ENCODE measurements around the gene EXOC6B. TPM values are rescaled to one million over a fixed set of nuclear protein-coding genes. Genes with fewer than 3 reads are reported as not detected.

Gene EXOC6B
- total and polyA plus RNA-seq, 5 donors = 17.5 to 127 (median 117) TPM

DNA sequence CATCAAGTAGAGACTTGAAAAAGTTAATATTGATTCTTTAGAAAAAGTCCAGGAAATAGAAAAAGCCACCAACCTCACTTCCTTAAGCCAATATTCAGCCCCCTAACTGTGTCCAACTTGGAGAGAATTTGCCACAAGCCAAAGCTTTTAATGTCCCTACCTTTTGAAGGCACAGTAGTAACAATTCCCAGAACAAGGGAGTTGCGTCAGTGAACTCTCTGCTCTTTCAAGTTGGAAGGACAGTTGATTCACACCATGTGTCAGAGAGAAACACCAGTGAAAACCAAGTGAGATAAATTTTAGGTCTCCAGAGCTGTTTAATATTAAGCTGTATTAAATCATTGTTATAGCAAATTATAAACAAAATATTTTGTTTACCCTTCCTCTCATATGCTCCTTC, 66.1 kb downstream of the EXOC6B start:
- H3K4me1 ChIP-seq (ENCODE audit: control insufficient read depth, insufficient read depth, low read length) = peaks cover 5% of the 10 kb centered on the region
- DNase-seq (no peak), ATAC-seq (peak in 1 of 2 donors; percentile 42)
- H3K27ac ChIP-seq (ENCODE audit: low read length) = no peak overlapping the region
- H3K9me3 ChIP-seq (ENCODE audit: control insufficient read depth, low read length) = no peaks in the 10 kb centered on the region
- intact Hi-C loops (cut with DNase I) = no loop called here
- H3K27me3 ChIP-seq (ENCODE audit: control insufficient read depth, insufficient read depth) = no peaks in the 10 kb centered on the region
- no peak overlapping the region for H3K4me3 ChIP-seq (ENCODE audit: low read length)
- WGBS = 65% methylated on average over 1 of the region's 1 CpG

DNA sequence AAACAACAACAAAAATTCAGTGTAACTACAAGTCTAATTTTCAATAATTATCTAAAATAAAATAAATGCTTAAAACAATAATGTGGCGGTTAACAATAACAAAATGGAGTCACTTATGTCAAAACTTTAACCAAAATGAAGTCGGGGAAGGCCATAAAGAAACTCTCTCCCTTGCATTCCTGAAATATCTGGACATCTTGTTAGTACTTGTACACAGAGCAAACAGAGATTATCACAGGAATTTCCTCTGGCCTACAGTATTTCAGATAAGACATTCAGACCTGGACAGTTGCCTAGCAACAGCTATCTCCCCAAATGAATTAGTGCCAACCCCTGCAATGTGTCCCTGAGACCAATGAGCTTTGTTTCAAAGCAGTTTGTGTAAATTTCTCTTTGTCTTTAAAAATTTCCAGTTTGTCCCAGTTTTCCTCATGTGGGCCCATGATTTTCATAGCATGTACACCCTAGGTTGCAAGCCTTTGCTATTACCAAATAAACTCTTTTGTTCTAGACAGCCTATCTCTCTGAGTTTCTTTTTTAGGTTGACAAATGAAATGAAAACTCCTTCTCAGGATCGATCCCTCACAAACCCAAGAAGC, 68.6 kb downstream of the EXOC6B start:
- Histone ChIP-seq H3K27me3 (ENCODE audit: control insufficient read depth, insufficient read depth) (no peaks in the 10 kb centered on the region), H3K9me3 (ENCODE audit: control insufficient read depth, low read length) (no peaks in the 10 kb centered on the region), H3K4me1 (ENCODE audit: control insufficient read depth, insufficient read depth, low read length) (peaks cover 5% of the 10 kb centered on the region), H3K4me3 (ENCODE audit: low read length) (no peak overlapping the region), H3K27ac (ENCODE audit: low read length) (no peak overlapping the region)
- no peak for DNase-seq
- 46% methylated on average over 3 of the region's 3 CpGs for WGBS
- peak; percentile 83 to 85 for ATAC-seq
- intact Hi-C loops (cut with DNase I) = no loop called here

DNA sequence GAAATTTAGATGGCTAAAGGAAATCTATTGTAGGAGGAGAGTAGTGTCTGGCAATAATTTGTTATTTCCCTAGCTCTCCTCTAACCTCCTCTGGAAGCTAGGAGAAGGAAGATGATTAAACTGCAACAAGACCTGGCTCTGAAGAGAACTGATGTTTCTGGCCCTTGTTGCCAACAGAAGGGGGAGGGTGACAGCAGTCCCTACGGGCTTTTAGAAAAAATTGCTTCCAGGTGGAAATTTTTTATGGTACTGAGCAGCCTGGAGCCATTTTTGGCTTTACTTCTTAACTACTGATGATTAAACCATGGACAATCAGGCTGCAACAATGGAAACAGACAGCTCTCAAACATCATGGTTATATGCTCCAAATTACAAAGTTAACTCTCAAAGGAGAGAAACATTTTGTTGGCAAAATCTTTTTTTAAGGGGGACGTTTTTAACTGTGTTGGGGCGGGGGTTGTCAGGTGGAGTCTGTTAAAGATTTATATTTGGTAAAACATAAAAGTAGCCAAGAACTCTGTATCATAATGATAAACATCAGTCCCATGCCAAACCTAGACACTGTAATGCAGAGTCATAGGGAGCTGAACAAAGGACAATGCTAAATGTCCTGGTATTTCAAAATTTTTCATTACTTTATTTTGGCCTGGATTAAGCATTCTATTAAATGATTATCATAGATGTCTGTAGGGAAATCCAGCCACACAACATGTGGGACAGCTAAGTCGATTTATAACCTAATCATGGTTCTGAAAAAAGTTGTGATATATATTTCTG, 70.0 kb downstream of the EXOC6B start:
- no peak overlapping the region for H3K27ac ChIP-seq (ENCODE audit: low read length)
- no peaks in the 10 kb centered on the region for H3K9me3 ChIP-seq (ENCODE audit: control insufficient read depth, low read length)
- peaks cover 5% of the 10 kb centered on the region for H3K4me1 ChIP-seq (ENCODE audit: control insufficient read depth, insufficient read depth, low read length)
- H3K27me3 ChIP-seq (ENCODE audit: control insufficient read depth, insufficient read depth) = no peaks in the 10 kb centered on the region
- WGBS = 48% methylated on average over 4 of the region's 4 CpGs
- DNase-seq (no peak), ATAC-seq (peak in 1 of 2 donors; percentile 32)
- no peak overlapping the region for H3K4me3 ChIP-seq (ENCODE audit: low read length)
- intact Hi-C loops (cut with DNase I) = no loop called here

DNA sequence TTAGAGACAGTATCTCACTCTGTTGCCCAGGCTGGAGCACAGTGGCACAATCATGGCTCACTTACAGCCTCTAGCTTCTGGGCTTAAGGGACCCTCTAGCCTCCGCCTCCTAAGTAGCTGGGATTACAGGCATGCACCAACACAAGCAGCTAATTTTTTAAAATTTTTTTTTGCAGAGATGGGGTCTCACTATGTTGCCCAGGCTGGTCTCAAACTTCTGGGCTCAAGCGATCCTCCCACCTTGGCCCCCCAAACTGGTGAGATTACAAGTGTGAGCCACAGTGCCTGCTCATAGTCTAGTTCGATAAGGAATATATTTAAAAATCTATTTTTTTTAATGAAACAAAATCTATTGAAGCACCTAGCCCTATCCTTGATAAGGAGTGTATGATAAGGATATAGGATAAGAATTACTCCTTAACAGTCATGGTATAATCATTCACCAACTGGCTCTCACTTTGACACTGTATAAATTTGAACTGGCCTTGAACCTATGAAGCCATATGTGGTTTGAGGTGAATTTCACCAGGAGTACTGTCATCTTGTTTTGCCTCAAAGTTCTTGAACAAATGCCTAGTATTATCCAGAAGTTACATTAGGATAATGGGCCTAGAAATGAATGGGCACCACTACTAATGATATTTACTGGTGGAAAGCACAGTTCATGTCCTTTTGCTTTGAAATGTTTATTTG, 71.1 kb downstream of the EXOC6B start:
- no peaks in the 10 kb centered on the region for H3K9me3 ChIP-seq (ENCODE audit: control insufficient read depth, low read length)
- DNase-seq = no peak
- H3K4me3 ChIP-seq (ENCODE audit: low read length) = no peak overlapping the region
- no peak overlapping the region for H3K27ac ChIP-seq (ENCODE audit: low read length)
- no peak for ATAC-seq
- WGBS = 97% methylated on average over 3 of the region's 3 CpGs
- peaks cover 5% of the 10 kb centered on the region for H3K4me1 ChIP-seq (ENCODE audit: control insufficient read depth, insufficient read depth, low read length)
- H3K27me3 ChIP-seq (ENCODE audit: control insufficient read depth, insufficient read depth) = no peaks in the 10 kb centered on the region
- intact Hi-C loops (cut with DNase I) = no loop called here

DNA sequence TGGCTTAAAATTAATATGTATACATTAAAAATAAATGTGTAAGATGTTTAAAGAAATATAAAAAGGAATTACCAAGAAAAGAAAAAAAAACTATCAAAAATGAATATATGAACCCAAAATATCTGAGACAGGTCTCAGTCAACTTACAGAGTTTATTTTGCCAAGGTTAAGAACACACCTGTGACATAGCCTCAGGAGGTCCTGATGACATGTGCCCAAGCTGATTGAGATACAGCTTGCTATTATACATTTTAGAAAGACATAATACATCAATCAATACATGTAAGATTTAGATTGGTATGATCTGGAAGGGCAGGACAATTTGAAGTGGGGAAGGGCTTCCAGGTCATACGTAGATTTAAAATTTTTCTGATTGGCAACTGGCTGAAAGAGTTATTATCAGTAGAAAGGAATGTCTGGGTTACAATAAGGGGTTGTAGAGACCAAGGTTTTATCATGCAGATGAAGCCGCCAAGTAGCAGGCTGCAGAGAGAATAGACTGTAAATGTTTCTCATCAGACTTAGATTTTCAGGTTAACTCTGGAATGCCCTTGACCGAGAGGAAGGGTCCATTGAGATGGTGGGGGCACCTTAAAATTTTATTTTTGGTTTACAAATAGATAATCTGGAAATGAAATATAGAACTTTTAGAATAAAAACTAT, 74.7 kb downstream of the EXOC6B start:
- intact Hi-C loops (cut with DNase I) = no loop called here
- H3K9me3 ChIP-seq (ENCODE audit: control insufficient read depth, low read length) = no peaks in the 10 kb centered on the region
- 85% methylated on average over 3 of the region's 3 CpGs for WGBS
- ATAC-seq = no peak
- no peak for DNase-seq
- H3K27me3 ChIP-seq (ENCODE audit: control insufficient read depth, insufficient read depth) = no peaks in the 10 kb centered on the region
- H3K27ac ChIP-seq (ENCODE audit: low read length) = no peak overlapping the region
- peaks cover 2% of the 10 kb centered on the region for H3K4me1 ChIP-seq (ENCODE audit: control insufficient read depth, insufficient read depth, low read length)
- no peak overlapping the region for H3K4me3 ChIP-seq (ENCODE audit: low read length)

DNA sequence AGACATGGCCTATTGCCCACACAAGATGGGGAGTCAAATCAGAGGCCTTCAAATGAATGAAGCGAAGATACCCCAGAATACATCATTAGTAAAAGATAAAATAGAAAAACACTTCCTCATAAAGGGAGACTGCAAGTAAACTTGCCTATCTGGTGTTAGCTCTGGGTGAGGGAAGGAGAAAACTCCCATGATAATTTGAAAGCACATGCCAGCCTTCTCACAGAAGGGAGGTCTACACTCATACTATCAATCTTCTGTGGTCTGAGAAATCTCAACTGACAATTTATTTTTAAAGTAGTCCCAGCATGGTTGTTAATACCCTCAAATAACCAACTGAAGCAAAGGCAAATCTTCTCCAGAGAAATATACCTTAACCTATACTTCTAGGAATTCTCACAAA, 75.4 kb downstream of the EXOC6B start:
- no peak for ATAC-seq
- H3K27me3 ChIP-seq (ENCODE audit: control insufficient read depth, insufficient read depth) = no peaks in the 10 kb centered on the region
- WGBS = 87% methylated on average over 1 of the region's 1 CpG
- no peaks in the 10 kb centered on the region for H3K9me3 ChIP-seq (ENCODE audit: control insufficient read depth, low read length)
- no peak for DNase-seq
- H3K4me3 ChIP-seq (ENCODE audit: low read length) = no peak overlapping the region
- no peak overlapping the region for H3K27ac ChIP-seq (ENCODE audit: low read length)
- intact Hi-C loops (cut with DNase I) = no loop called here
- H3K4me1 ChIP-seq (ENCODE audit: control insufficient read depth, insufficient read depth, low read length) = peaks cover 2% of the 10 kb centered on the region

DNA sequence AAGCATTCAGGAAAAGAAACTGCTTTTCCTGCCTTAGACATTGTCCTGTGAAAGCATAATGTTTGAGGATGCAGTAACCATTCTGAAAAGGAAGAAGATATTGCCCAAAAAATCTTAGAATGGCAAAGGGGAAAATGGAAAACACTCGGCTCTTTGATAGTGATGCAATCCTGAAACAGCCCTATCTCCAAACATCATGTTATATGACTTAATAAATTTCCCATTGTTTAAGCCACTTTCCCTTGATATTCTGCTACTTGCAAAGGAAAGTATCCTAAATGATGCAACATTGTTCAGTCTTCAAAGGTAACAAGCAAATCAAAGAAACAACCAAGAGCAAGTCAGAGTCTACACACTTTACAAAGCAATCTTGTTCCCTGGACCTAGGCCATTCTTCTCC, 78.5 kb downstream of the EXOC6B start:
- ATAC-seq (no peak), DNase-seq (no peak)
- WGBS = 46% methylated on average over 1 of the region's 1 CpG
- Histone ChIP-seq H3K27ac (ENCODE audit: low read length) (no peak overlapping the region), H3K4me1 (ENCODE audit: control insufficient read depth, insufficient read depth, low read length) (peaks cover 2% of the 10 kb centered on the region), H3K4me3 (ENCODE audit: low read length) (no peak overlapping the region), H3K9me3 (ENCODE audit: control insufficient read depth, low read length) (no peaks in the 10 kb centered on the region), H3K27me3 (ENCODE audit: control insufficient read depth, insufficient read depth) (no peaks in the 10 kb centered on the region)
- intact Hi-C loops (cut with DNase I) = loop anchor here in 2 of 4 donors (10.0 kb wide), 2 partner anchors 143 to 823 kb away; no protein-coding TSS in a partner anchor

DNA sequence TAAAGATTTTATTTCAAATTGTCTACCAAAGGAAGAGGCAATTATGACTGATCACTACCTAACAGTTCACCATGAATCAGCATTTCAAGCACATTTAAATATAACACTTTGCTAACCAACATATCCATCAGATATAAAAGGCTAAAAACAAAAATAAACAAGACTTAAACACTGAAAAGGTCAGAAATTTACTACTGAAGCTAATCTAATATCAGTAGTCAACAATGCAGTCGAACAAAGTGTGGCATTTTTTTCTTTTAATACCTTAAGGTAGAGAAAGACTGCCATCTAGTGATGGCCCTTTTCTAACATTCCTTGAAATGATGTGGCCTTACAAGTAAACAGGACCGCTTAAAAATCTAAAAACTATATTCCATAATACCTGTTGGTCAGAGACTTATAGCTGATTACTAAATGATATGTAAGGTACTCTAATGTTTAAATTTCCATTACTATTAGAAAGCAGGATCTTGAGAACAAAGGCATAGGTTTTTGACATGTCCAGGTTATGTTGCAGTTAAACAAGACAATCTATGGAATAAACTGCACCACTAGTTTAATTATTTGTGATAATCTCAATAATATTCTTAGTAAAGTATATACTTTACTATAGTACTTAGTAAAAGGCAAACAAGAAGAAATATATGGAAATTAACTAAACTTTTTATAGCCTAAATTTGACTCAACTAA, 80.0 kb downstream of the EXOC6B start:
- H3K27ac ChIP-seq (ENCODE audit: low read length) = no peak overlapping the region
- 21% methylated on average over 2 of the region's 2 CpGs for WGBS
- peaks cover 2% of the 10 kb centered on the region for H3K4me1 ChIP-seq (ENCODE audit: control insufficient read depth, insufficient read depth, low read length)
- H3K27me3 ChIP-seq (ENCODE audit: control insufficient read depth, insufficient read depth) = no peaks in the 10 kb centered on the region
- H3K9me3 ChIP-seq (ENCODE audit: control insufficient read depth, low read length) = no peaks in the 10 kb centered on the region
- intact Hi-C loops (cut with DNase I) = loop anchor here in 2 of 4 donors (10.0 kb wide), 2 partner anchors 141 to 821 kb away; no protein-coding TSS in a partner anchor
- peak in 1 of 2 donors; percentile 26 for ATAC-seq
- no peak for DNase-seq
- H3K4me3 ChIP-seq (ENCODE audit: low read length) = no peak overlapping the region

DNA sequence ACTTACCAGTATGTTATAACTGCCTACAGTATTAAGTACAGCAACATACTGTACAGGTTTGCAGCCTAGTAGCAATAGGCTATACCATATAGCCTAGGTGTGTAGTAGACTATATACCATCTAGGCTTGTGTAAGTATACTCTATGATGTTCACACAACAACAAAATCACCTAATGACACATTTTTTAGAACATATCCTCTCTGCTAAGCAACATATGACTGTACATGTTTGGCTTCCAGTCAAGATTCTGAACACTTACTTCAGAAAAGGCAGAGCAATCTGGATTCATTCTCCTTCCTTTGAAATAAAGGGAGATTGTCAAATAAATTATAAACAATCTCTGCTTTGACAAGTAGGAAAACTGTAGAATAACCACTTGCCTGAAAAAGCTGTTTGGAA, 81.8 kb downstream of the EXOC6B start:
- intact Hi-C loops (cut with DNase I) = loop anchor here in 2 of 4 donors (10.0 kb wide), 2 partner anchors 139 to 819 kb away; no protein-coding TSS in a partner anchor
- Histone ChIP-seq H3K27me3 (ENCODE audit: control insufficient read depth, insufficient read depth) (no peaks in the 10 kb centered on the region), H3K4me3 (ENCODE audit: low read length) (no peak overlapping the region), H3K27ac (ENCODE audit: low read length) (no peak overlapping the region), H3K9me3 (ENCODE audit: control insufficient read depth, low read length) (no peaks in the 10 kb centered on the region), H3K4me1 (ENCODE audit: control insufficient read depth, insufficient read depth, low read length) (peaks cover 2% of the 10 kb centered on the region)
- DNase-seq = no peak
- no peak for ATAC-seq

DNA sequence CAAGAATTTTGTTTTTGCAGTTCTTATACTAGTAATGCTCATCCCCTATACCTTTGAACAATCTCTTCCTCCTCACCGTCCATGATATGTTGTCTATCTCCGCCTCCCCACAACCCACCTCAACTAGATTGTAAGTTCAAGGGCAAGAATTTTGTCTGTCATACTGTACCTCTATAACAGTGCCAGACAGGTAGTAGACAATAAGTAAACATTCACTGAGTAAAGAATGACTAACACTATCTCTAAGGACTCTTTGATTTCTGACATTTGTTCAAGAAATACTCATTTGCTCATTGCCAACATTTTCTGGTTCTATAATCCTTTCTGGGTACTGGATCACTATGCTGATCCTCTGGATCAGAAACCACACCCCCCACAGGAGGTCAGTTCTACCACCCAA, 82.4 kb downstream of the EXOC6B start:
- H3K27ac ChIP-seq (ENCODE audit: low read length) = no peak overlapping the region
- no peak for DNase-seq
- WGBS = 98% methylated on average over 2 of the region's 2 CpGs

More for the DNA sequence above, 82.4 kb downstream of the EXOC6B start:
- intact Hi-C loops (cut with DNase I) = loop anchor here in 2 of 4 donors (10.0 kb wide), 2 partner anchors 139 to 819 kb away; no protein-coding TSS in a partner anchor
- H3K4me1 ChIP-seq (ENCODE audit: control insufficient read depth, insufficient read depth, low read length) = no peaks in the 10 kb centered on the region
- no peak for ATAC-seq
- H3K27me3 ChIP-seq (ENCODE audit: control insufficient read depth, insufficient read depth) = no peaks in the 10 kb centered on the region
- no peak overlapping the region for H3K4me3 ChIP-seq (ENCODE audit: low read length)
- no peaks in the 10 kb centered on the region for H3K9me3 ChIP-seq (ENCODE audit: control insufficient read depth, low read length)
